B cell (primary cell): ENCODE results near the gene GPRC5D. TPM values are rescaled to one million over a fixed set of nuclear protein-coding genes. Genes with fewer than 3 reads are reported as not detected.

Experiments
- ATAC-seq: fragments of 200-7000 bp; cut with Tn5 transposase; one replicate; pipeline ENCODE4 v1.10.0; 2021; ENCODE audit warnings: low read depth, mild to moderate bottlenecking, moderate number of reproducible peaks, moderate library complexity
- CTCF ChIA-PET: fragments of 350-600 bp; sonication (Branson Sonifier 250); formaldehyde crosslinking; loops from one replicate; lab custom pipeline; 2021; ENCODE audit warnings: antibody characterized with exemption, inconsistent platforms; lab: Charles Lee
- POLR2A ChIA-PET: fragments of 350-600 bp; sonication (Branson Sonifier 250); formaldehyde crosslinking; loops from one replicate; lab custom pipeline; 2021; ENCODE audit warnings: antibody characterized with exemption; lab: Charles Lee
- DNase-seq: peaks from one replicate; pipeline ENCODE4 v3.0.0; 2013
- H2AFZ ChIP-seq: 2 replicates; pipeline ENCODE4 v1.6.1; 2012; ENCODE audit warnings: mild to moderate bottlenecking, low read depth, low read length; ENCODE audit not compliant: insufficient read depth, poor library complexity, severe bottlenecking
- H3K27ac ChIP-seq, 2 donors: 1 replicate in 1 of 2; 2 replicates in 1 of 2; pipeline ENCODE4 v1.5.1; 2012 to 2013; ENCODE audit warnings: low read length in 2 of 2, mild to moderate bottlenecking in 2 of 2, moderate library complexity in 1 of 2
- H3K27me3 ChIP-seq, 4 experiments: fragments of 200-600 bp in 1 of 4; sonication (generic) in 1 of 4; replicated peaks in 1 of 4; 1 replicate in 2 of 4; 2 replicates in 2 of 4; pipeline versions ENCODE4 v1.6.1 to v1.7.0; 2013 to 2016; ENCODE audit warnings: low read length in 3 of 4, mild to moderate bottlenecking in 2 of 4, mixed read lengths in 1 of 4, moderate library complexity in 1 of 4; ENCODE audit not compliant: insufficient read depth in 4 of 4, control insufficient read depth in 3 of 4; ENCODE audit errors: control extremely low read depth in 1 of 4
- H3K36me3 ChIP-seq, 2 experiments: replicated peaks in 1 of 2; 1 replicate in 1 of 2; 2 replicates in 1 of 2; pipeline versions ENCODE4 v1.6.1 to v1.7.1; 2013; ENCODE audit warnings: low read length in 1 of 2; ENCODE audit not compliant: insufficient read depth in 2 of 2, control insufficient read depth in 1 of 2; ENCODE audit errors: control extremely low read depth in 1 of 2, extremely low read depth in 1 of 2
- H3K4me1 ChIP-seq, 2 donors: fragments of 200-600 bp in 1 of 2; sonication (generic) in 1 of 2; 1 replicate in 1 of 2; 2 replicates in 1 of 2; pipeline versions ENCODE4 v1.5.1 to v1.6.1; 2013 to 2017; ENCODE audit warnings: low read length in 2 of 2; ENCODE audit not compliant: control insufficient read depth in 2 of 2, insufficient read depth in 2 of 2
- H3K4me2 ChIP-seq: replicated peaks from 2 replicates; pipeline ENCODE3; 2012; ENCODE audit warnings: mild to moderate bottlenecking, low read depth, low read length; ENCODE audit not compliant: poor library complexity, severe bottlenecking
- H3K4me3 ChIP-seq, 5 experiments: fragments of 200-600 bp in 1 of 5; sonication (generic) in 1 of 5; 1 replicate in 3 of 5; 2 replicates in 2 of 5; pipeline versions ENCODE4 v1.5.1 to v1.7.0; 2011 to 2016; ENCODE audit warnings: low read length in 4 of 5, mild to moderate bottlenecking in 4 of 5, low read depth in 2 of 5, control low read depth in 1 of 5, moderate library complexity in 1 of 5; ENCODE audit not compliant: insufficient read depth in 1 of 5; ENCODE audit errors: control extremely low read depth in 1 of 5, extremely low read depth in 1 of 5
- H3K79me2 ChIP-seq: fragments of 200-600 bp; sonication (generic); one replicate; pipeline ENCODE4 v1.6.0; 2016; ENCODE audit warnings: low read length; ENCODE audit not compliant: control insufficient read depth, insufficient read depth
- H3K9ac ChIP-seq: fragments of 200-600 bp; sonication (generic); 2 replicates; pipeline ENCODE4 v1.6.1; 2017; ENCODE audit warnings: mild to moderate bottlenecking, low read length, moderate library complexity
- H3K9me3 ChIP-seq, 3 donors: one replicate each; pipeline versions ENCODE4 v1.6.1 to v1.7.1; 2013; ENCODE audit warnings: low read length in 2 of 3; ENCODE audit not compliant: control insufficient read depth in 2 of 3, insufficient read depth in 1 of 3; ENCODE audit errors: control extremely low read depth in 1 of 3
- H4K20me1 ChIP-seq: 2 replicates; pipeline ENCODE4 v1.6.0; 2012; ENCODE audit warnings: mild to moderate bottlenecking, low read length; ENCODE audit not compliant: insufficient read depth, control insufficient read depth, poor library complexity, severe bottlenecking
- H3K27ac Mint-ChIP-seq: one replicate; pipeline ENCODE4 v1.8.0; 2021; ENCODE audit warnings: mixed read lengths
- H3K27me3 Mint-ChIP-seq: one replicate; pipeline ENCODE4 v1.8.0; 2021; ENCODE audit warnings: mixed read lengths
- H3K4me1 Mint-ChIP-seq: one replicate; pipeline ENCODE4 v1.8.0; 2021; ENCODE audit warnings: mixed read lengths
- H3K4me3 Mint-ChIP-seq: one replicate; pipeline ENCODE4 v1.8.0; 2021; ENCODE audit warnings: mixed read lengths
- H3K9me3 Mint-ChIP-seq: one replicate; pipeline ENCODE4 v1.8.0; 2022; ENCODE audit warnings: mixed read lengths; ENCODE audit not compliant: insufficient read depth
- EZH2 ChIP-seq: IDR thresholded peaks from 2 replicates; pipeline ENCODE4 v1.6.1; 2012; ENCODE audit warnings: borderline replicate concordance, low read depth, mild to moderate bottlenecking, moderate library complexity, low read length; ENCODE audit not compliant: insufficient read depth, poor library complexity, severe bottlenecking
- WGBS: methylation state at CpG from one replicate; pipeline ENCODE4 v1.1.5; 2013; ENCODE audit warnings: missing lambda C conversion rate; ENCODE audit not compliant: insufficient coverage; 5-methylcytosine and 5-hydroxymethylcytosine counted together
- intact Hi-C: fragments of 100-400 bp; cut with micrococcal nuclease; formaldehyde crosslinking; loops from one replicate; pipeline ENCODE4 v1.10.0; 2022
- polyA plus RNA-seq: library from polyadenylated mRNA; depleted of rRNA; stranded (reverse); fragments of >200 nt; gene quantifications from 2 replicates; pipeline ENCODE4 v1.2.3, GENCODE V29; 2012
- total RNA-seq, 2 donors: library from RNA; stranded (reverse); fragments of 120-200 nt in 1 of 2; gene quantifications; 1 replicate in 1 of 2; 2 replicates in 1 of 2; pipeline versions ENCODE4 v1.2.3 to v1.2.4, GENCODE V29; 2013 to 2022
- TF ChIP-seq, protein P1 (sequence below): fragments of 200-600 bp; IDR thresholded peaks from one replicate; pipeline ENCODE4 v1.8.0; 2022; ENCODE audit warnings: antibody characterized with exemption, mild to moderate bottlenecking

Gene GPRC5D
- total and polyA plus RNA-seq, 2 donors (not counting 1 experiment from before 2014, with no cell fraction given): 0.47 to 7.7 TPM

DNA sequence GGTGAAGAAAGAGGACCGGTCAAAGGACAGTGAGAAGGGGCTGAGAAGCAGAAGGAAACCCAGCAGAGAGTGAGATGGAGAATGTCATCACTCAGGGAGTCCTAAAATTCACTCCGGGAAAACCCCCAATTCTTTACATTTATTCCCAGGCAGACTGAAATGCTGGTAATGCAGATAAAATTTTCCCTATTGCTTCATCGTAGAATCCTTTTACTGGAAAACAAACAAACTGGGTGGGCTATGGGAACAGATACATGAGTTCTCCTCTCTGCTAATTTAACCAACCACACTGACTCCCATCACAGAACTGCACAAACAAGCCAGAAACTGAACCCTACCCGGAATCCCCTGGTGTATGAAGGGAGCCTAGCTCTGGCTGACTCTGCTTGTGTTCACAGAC, 27.2 kb upstream of the GPRC5D start:
- POLR2A ChIA-PET: no interaction called here

DNA sequence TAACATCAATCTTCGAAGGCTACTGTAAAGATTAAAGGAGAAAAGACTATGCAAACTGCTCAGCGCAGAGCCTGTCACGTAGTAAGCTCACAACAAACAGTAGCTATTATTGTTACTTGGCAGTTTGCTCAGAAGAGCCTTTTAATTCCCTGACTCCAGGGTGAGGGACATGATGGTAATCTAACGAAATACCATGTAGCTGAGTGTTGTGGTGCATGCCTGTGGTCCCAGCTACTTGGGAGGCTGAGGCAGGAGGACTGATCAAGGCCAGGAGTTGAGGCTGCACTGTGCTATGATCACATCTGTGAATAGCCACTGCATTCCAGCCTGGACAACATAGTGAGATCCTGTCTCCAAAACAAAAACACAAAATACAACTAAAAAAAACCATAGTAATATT, 25.3 kb upstream of the GPRC5D start:
- H3K4me2 ChIP-seq: no peak overlapping the region
- Mint-ChIP-seq H3K9me3 (peaks cover 12% of the 10 kb centered on the region), H3K4me3 (no peak overlapping the region), H3K4me1 (no peaks in the 10 kb centered on the region), H3K27me3 (no peaks in the 10 kb centered on the region), H3K27ac (no peak overlapping the region)
- TF ChIP-seq, protein P1, sequence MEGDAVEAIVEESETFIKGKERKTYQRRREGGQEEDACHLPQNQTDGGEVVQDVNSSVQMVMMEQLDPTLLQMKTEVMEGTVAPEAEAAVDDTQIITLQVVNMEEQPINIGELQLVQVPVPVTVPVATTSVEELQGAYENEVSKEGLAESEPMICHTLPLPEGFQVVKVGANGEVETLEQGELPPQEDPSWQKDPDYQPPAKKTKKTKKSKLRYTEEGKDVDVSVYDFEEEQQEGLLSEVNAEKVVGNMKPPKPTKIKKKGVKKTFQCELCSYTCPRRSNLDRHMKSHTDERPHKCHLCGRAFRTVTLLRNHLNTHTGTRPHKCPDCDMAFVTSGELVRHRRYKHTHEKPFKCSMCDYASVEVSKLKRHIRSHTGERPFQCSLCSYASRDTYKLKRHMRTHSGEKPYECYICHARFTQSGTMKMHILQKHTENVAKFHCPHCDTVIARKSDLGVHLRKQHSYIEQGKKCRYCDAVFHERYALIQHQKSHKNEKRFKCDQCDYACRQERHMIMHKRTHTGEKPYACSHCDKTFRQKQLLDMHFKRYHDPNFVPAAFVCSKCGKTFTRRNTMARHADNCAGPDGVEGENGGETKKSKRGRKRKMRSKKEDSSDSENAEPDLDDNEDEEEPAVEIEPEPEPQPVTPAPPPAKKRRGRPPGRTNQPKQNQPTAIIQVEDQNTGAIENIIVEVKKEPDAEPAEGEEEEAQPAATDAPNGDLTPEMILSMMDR: no peak
- no peak for TF ChIP-seq EZH2
- no peak for ATAC-seq
- intact Hi-C loops: no loop called here
- H3K27me3 ChIP-seq: no peaks in the 10 kb centered on the region
- no peak overlapping the region for H2AFZ ChIP-seq
- H4K20me1 ChIP-seq: no peaks in the 10 kb centered on the region
- H3K27ac ChIP-seq: no peak overlapping the region
- no peak overlapping the region for H3K9ac ChIP-seq
- CTCF ChIA-PET: interaction anchor here (0.8 to 2.0 kb wide), 2 partner anchors 8 to 235 kb away, joined by 3 to 9 read pairs; no protein-coding TSS in a partner anchor
- no peak overlapping the region for H3K4me3 ChIP-seq
- DNase-seq: no peak
- H3K79me2 ChIP-seq: no peaks in the 10 kb centered on the region
- 93% methylated on average over 4 of the region's 4 CpGs for WGBS
- peaks cover 9 to 12% of the 10 kb centered on the region in 2 experiments for H3K36me3 ChIP-seq
- H3K4me1 ChIP-seq: no peaks in the 10 kb centered on the region
- peaks cover 4 to 14% (median 9%) of the 10 kb centered on the region in 3 donors for H3K9me3 ChIP-seq
- POLR2A ChIA-PET: interaction anchor here (0.5 kb wide), 1 partner anchor 341 kb away, joined by 9 read pairs; no protein-coding TSS in a partner anchor

More for the DNA sequence above, 27.2 kb upstream of the GPRC5D start:
- Mint-ChIP-seq H3K27ac (no peak overlapping the region), H3K9me3 (no peaks in the 10 kb centered on the region), H3K4me1 (no peaks in the 10 kb centered on the region), H3K27me3 (no peaks in the 10 kb centered on the region), H3K4me3 (no peak overlapping the region)
- Histone ChIP-seq H3K4me1 (no peaks in the 10 kb centered on the region), H3K4me2 (no peak overlapping the region), H3K4me3 (no peak overlapping the region), H3K27me3 (no peaks in the 10 kb centered on the region), H2AFZ (no peak overlapping the region), H3K9ac (no peak overlapping the region), H3K27ac (no peak overlapping the region), H3K9me3 (peaks cover 0 to 4% (median 0%) of the 10 kb centered on the region in 3 donors), H4K20me1 (no peaks in the 10 kb centered on the region), H3K79me2 (no peaks in the 10 kb centered on the region), H3K36me3 (peaks cover 12 to 15% of the 10 kb centered on the region in 2 experiments)
- ATAC-seq (no peak), DNase-seq (no peak)
- WGBS: 100% methylated on average over 1 of the region's 4 CpGs
- CTCF ChIA-PET: no interaction called here
- TF ChIP-seq, protein P1: no peak
- no peak for TF ChIP-seq EZH2
- intact Hi-C loops: no loop called here
